SIG-M5 treated with dmso at 0.1 percent for 504 hours (cell line): Measurements from ENCODE around the gene SLC22A23.

ENCODE experiments used
- DNase-seq: peaks from one replicate; lab custom pipeline; 2025; ENCODE audit not compliant: unreplicated experiment; lab: John Stamatoyannopoulos, UW

The SLC22A23 gene

DNA sequence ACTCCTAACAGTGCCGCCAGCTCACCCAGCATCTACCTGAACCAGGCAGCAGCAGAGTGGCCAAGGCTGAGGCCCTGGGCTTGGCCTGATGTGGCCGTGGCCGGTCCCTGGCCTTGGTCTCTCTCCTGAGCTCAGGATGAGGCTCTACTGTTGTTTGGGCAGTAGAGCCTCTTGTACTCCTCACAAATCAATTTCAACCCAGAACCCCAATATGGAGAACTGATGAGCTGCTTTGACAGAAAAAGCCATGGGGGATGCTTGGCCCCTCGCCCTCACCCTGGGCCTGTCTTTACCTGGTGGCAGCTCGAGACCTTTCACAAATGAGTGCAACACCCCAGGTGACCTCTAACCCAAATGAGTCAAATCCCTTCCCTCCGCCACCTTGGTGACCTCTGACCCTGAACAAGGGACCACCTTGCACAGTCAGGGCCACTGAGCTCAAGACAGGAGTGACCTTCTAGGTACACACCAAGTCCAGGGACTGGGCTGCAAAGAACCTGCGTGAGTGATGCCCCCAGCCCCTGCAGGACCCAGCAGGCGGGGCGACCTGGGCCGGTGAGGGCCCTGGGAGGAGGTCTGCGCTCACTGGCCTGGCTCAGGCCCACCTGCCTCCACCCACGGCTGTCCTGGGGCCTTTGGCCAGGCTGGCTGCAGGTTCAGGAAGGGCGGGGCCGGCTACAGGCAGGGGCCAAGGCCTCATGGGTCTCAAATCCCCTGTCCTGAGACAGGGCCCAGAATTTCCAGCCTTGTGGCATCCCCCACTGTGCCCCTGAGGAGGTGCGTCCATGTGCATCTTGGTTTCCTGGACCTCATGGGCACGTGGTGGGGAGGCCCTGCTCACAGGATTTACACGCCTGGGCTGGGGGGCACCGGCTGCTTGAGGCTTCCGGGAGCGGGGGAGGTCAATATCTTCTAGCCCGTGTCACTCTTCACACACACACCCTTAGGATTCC is 167.9 kb downstream of the SLC22A23 start:
- DNase-seq: no peak

DNA sequence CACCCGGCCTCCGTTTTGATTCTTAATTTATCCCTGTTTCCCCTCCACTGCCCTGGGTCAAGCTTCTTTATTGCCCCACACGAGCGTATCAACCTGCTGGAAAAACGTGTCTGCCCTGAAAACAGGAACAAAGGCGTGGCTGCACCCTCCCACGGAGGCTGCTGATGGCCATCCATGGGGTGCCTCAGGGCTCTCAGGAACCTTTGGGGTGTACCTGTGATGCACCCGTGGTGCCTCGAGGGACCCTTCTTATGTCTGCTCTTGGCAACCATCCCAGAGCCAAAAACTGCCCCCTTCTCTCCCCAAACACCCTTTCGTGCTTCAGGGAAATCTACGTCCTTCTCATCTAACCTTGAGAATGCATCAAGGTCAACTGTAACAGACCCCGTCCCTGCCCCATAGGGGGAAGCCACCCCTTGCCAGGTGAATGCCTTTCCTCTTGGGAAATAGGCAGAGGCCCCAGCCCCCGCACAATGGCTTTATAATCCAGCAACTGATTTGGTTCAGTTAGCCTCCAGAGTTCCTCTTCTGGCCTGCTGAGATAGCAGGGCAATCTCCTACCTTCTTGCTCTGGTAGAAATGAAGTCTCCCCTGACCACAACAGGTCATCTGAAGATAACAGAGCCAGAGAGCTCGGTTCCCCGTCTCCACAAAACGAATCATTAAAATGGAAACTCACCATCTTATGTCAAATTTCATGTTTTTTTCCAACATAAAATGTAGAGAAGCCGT is 168.7 kb downstream of the SLC22A23 start:
- DNase-seq: no peak

DNA sequence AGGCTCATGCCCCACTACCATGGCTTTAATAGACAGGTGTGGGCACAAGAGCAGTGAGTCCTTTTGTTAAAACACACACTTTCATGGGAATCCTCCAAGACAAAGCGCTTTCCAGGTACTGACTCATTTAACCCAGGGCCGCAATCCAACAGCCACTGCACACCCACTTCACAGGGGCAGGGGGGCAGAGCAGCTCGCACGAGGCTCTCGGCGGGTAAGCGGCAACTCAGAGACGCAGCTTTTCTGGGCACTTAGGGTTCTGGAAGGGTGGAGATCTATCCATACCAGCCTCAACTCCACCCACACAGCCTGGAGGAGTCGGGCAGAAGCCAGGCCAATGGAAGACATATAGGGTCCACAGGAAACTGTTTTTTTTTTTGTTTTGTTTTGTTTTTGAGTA is 169.5 kb downstream of the SLC22A23 start:
- DNase-seq: no peak

DNA sequence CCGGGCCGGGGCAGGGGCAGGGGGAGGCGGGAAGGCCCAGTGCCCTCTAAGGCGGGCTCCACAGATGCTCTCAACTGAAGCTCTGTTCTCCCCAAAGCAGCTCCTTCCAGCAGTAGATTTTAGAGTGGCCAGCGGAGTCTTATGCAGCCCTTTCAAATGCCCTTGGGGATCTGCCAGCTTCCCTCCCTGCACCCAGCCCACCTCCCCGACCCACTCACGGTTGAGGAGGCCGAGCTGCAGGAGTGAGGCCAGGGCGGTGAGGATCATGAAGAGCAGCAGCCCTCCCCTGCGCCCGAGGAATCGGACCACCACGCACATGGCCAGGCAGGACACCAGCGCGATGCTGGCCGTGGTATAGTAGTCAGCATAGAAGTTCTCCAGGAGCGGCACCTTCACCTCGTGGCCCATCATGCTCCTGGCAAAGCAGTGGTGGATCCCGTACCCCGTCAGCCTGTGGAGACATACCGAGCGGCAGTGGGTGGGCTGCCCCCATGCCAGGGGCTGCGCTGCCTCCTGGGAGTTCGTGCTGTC is 170.1 kb downstream of the SLC22A23 start:
- no peak for DNase-seq

DNA sequence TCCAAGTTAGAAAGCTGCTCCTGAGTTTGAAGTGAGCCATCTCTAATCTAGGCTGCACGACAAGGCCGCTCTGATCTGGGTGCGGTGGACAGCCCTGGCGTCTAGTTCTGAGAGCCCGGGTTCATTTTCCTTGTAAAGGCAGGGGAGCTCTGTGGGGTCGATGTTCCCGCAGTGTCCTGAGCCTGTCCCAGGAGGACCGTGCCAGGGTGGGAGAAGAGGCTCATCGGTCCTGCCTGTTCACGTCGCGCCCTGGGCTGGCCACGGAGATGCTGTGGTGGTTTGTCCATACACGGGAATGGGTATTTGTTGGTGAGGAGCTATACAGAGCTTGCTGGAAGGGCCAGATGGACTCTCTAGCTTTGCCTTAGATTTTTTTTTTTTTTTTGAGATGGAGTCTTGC is 171.1 kb downstream of the SLC22A23 start:
- no peak for DNase-seq

DNA sequence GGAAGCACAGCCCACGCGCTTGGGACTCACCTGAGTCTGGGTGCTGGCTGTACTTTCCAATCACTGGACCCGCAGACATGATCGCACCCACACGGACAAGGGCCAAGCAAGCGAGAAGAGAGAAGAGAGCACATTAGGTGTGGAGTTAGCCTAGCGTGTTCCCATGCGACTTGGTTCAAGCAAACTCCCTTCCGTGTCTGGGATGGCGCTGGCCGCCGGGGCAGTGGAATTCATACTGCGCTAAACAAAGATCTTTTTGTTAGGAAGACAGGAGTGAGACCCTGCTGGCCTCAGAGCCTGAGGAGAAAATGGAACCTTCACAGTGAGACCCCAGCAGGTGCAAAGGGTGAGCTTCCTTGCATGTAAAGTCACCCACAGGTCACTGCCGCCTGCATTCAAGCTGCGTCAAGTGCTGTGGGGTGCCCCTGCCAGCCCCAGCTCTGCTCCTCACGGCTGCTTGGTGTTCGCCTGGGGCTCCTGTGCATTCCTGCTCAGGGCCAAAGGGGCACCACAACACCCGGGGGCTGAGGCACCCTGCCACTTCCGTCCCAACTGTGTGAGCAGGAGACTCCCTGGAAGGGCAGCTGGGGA is 171.7 kb downstream of the SLC22A23 start:
- DNase-seq: no peak

DNA sequence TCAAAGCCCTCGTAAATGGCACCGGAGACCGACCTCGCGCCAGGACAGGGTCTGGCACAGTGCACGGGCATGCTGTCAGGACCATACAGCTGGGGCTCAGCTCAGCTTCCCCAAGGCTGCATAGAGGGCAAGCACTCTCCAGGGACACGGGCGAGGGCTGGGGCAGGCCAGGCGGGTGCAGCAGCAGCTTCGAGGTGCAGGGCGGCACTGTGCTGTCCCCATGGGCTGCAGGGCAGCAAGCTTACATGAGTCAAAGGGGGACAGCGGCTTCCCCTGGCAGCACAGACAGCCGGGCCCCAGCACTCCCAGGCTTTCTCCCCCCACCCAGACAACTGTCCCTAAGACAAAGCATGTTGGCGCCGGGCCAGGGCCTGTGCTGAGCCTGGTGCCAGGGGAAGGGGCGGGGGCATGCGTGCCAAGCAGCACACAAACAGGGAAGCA is 172.4 kb downstream of the SLC22A23 start:
- DNase-seq: no peak

DNA sequence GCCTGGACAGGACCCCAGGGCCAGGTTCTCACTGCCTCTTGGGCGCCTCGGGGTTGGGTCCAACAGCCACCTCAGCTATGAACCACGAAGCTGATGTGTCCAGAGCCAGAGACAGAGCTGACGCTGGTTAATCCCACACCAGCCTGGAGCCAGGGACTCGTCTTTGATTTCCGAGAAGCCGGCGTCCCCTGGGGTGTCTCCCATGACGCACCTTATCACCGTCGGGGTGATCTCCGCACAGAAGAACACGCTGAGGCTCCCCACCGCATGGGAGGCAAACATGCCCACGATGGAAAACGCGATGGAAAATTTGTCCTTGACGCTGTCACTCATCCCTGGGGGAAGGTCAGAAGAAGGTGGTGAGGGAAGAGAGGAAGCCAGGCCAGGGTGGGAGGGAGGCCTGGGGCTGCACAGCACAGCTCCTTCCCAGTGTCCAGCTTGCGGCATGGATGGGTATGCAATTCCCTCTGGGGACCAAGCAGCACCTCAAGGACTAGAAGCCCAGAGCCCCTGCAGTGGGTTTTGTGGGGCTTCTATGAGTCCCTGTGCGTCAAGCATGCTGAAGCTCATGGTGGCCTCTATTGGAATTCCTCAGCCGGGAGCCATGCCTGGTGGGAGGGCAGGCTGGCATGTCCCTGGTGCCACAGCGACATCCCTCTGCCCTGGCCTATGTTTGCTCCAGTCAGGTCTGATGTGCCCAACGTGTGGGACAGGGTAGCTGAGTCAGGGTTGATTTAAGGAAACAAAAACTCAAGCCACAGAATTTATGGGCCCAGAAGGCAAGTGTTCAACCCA is 173.0 kb downstream of the SLC22A23 start:
- DNase-seq: no peak

DNA sequence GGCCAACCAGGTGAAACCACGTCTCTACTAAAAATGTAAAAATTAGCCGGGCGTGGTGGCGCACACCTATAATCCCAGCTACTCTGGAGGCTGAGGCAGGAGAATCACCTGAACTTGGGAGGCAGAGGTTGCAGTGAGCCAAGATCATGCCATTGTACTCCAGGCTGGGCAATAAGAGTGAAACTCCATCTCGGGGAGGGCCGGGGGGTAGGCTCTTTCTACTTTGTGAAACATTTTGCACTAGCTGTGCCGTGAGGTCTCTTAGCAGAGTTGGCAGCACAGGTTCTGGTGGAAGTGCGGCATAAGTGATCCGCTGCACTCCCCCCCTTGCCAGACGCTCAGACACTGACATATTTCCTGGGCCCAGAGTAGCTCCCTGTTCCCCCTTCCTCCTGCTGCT is 173.6 kb downstream of the SLC22A23 start:
- DNase-seq: no peak

DNA sequence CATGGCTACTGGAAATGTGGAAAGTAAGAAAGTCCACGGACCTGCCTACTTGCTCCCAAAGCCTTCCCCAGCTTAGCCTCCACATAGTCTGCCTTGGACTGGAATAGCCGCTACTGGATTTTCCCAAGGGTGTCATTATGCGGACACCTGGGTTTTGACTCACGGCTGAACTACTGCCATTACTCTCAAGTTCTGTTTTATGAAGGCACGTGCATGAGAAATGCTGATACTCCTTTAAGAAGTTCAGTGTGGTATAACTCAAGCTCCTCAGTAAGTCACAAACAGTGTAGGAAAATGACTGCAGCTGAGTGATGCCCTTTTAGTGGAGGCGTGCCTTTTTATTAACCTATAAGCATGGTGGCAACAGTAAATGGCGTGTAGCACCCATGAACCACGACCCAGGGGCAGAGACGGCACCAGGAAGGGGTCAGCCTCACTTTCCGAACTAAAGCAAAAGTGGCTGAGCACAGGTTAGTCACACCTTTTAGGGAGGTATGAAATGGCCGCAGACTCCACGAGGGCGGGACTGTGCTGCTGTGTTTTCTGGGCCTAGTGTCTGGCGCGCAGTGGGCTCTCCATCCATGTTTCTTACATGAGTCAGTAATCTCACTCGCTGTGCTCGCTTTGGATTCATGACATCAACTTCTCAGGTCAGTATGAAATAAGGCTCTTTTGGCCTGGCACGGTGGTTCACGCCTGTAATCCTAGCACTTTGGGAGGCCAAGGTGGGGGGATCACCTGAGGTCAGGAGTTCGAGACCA is 174.2 kb downstream of the SLC22A23 start:
- no peak for DNase-seq

DNA sequence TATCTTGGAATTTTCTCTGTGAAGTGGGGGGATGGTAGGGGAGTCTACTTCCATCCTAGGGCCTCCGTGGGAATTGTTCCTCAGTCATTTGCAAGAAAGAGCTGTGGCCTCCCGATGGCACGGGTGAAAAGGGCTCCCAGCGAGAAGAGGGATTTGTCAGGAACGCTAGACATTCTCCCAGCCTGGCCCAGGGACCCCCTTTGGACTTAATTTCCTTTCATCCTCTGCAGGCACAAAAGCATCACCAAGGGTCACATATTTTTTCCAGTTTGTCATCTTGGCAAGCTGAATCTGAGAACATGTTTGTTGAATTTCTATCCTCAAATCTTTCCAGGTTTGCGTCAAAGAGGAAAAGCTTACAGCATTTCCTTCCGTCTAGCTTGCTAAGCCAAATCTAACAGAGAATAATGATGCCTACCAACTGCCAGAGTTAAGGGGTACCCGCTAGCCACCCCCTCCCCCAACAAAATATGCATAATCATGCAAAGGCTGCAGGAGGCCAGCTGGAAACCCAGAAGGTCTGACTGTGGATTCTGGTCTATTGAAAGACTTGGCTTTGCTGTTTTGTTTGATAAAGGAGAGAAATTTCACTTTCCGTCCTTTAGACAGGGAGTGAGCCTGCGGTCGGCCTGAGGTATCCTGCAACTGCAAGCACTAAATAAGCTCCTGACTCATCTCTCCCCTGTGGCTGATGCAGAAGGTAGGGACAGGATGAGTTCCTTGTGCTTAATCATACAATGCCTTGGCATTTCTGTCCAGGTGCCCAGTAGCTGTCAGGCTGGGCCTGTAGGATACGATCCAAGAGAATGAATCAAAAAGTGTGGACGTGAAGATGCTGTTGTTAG is 175.0 kb downstream of the SLC22A23 start:
- DNase-seq: no peak

DNA sequence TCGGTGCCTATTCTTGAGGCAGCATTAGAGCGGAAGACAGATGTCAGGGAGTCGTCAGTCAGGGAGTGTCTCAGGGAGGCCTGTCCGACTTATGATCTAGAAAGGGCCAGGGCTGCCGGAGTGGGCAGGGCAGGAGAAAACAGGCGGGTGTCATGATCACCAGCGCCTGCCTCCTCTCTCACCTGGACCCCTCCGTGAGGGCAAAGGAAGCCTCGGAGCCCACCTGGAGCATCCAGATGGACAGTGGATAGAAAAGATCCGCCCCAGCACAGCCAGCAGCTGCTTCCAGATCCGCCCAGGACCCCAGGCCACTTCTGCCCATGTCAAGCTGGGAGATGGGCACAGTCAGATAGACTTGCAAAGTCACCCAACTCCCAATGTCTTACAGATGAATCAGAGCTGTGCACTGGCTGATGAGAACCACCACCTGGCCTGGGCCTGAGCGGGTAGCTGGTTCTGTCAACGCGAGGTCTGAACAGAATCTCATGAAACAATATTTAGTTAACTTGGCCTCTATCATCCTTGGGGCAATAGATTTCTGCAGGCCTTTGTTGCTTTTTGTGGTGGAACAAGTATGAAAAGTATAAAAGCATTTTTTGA is 175.9 kb downstream of the SLC22A23 start:
- DNase-seq: no peak

DNA sequence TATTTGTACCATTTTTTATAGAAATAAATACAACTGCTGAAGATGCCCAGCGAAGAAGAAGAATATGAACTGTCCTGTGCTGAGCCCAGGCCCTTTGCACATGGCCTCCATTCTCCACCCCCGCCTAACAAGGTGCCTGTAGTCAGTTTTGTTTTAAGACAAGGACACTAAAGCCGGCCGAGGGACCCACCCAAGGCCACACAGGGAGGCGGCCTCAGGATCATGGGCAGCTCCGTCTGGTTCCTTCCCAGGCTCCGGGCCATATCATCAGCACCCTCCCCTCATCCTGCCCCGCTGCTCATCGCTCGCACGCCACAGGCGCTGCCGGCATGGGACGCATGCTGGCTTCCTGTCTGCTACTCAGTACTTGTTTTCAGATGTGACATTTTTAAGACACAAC is 176.8 kb downstream of the SLC22A23 start:
- DNase-seq: no peak

DNA sequence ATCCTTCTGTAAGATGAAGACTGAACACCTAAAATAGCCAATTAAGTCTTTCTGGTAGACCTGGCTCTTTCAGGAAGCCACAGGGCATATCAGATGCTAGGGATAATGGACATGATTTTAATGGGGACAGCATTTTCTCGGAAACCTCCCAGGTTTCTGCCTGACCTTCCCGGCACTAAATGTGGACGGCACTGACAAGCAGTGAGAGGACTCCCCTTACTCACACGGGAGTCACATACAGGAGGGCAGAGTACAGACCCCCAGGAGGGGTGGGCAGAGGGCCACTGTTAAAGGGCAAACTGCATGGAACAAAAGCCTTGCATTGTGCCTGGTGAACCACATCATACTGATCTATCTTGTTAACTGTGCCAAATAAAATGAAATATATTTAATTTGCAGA is 178.2 kb downstream of the SLC22A23 start:
- DNase-seq: no peak

DNA sequence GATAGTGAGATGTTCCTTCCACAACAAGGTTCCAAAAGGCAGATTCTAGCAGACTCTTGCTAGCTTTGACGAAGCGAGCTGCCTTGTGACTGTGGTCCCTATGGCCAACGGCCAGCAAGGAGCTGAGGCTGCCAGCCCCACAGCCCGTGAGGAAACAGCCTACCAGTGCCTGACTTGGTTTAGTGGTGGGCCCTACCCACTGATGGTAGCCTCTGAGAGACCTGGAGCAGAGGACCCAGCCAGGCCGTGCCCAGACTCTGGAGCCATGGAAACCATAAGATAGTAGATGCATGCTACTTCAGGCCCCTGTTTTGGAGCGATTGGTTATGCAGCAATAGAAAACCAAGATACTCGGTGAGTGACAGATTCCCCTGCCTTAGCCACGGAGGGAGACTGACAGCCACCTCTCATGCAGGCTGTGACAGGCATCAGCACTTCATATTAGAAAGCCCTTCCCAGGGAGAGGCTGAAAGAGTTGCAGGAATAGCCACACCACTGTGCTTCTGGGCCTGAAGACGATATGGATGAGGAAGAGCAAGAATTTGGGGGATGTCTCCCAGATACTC is 178.9 kb downstream of the SLC22A23 start:
- no peak for DNase-seq

DNA sequence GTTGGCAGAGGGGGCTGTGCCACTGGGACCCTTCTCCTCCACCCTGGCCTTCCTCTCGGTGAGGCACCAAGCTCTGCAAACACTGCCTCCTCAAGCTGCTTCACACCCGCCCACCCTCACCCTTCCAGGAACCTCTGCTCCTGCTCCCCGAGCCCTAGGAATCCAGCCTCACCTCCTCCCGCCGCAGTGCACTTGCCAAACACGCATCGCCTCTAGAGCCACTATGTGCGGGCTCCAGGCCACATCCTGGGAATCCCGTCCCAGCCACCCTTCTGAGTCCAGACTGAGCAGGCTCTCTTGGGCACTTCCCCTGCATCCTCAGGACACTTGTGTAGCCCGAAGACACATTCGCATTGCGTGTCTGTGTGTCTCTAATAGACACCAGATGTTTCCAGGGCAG is 179.6 kb downstream of the SLC22A23 start:
- no peak for DNase-seq

DNA sequence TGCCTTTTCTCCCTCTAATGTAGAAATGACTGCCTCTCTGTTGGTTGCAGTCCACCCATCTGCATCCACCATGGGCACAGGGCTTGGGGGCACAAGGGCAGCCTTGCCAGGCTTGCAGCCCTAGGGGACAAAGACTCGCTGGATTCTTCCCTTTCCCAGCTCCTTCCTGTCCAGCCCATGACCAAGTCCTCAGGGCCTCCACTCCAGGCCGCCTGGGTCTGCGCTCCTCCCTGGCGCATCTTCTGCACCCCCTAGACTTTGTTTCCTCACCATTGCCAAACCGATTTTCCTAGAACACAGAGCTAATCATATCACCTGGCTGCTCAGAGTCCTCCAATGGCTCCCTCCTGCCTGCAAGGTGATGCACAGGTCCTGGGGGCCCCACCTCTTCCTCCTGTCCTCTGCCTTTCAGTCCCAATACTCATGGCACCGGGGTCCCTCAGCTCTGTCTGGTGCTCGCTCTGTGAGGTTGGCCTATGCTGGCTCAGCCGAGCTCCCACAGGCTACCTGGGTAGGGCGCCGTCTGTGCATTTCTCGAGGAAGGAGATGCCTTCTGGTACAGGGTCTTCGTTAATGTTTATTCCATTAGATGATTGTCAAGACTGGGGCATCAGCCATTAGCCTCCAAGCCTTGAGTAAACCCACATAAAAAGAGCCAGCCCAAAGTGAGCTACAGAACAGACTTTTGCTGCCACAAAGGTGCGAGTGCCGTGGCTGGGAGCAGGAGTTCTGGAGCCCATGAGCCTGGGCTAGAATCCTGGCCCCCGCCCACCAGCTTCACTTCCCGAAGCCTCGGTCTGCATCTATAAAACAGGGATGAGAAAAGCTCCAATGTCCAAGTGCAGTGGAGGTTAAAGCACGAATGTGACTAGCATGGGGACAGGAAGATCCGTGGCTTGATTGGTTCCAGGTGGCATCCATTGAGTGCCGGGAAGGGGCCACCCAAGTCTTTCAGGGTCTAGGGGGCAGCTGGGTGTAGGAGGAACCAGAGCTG is 180.4 kb downstream of the SLC22A23 start:
- DNase-seq: no peak
